ENCODE results near the gene ALPG. TPM values are rescaled to one million over a fixed set of nuclear protein-coding genes. Genes with fewer than 3 reads are reported as not detected.
"Not testable (repeated sequence)": the region's sequence is repeated elsewhere in the genome, so short reads cannot be mapped to it uniquely, and the experiment has no call there.

ALPG gene
- total RNA-seq, 1 experiment from 2014 or later = not detected

GRCh38 chr2:232385058-232385457 is 21.6 kb upstream of the ALPG start:
- not testable (repeated sequence) for H3K27ac ChIP-seq; H3K4me1 ChIP-seq; DNase-seq; H3K36me3 ChIP-seq; H3K4me3 ChIP-seq; H3K9me3 ChIP-seq (replicated peaks); H3K27me3 ChIP-seq

- H3K36me3 ChIP-seq = no peaks in the 10 kb centered on the region
- no peaks in the 10 kb centered on the region; the same call in 1 of the 2 replicates for H3K4me1 ChIP-seq
- no peaks in the 10 kb centered on the region for H3K27me3 ChIP-seq
- no peak overlapping the region for H3K4me3 ChIP-seq
- no peak overlapping the region for H3K27ac ChIP-seq
- H3K9me3 ChIP-seq (replicated peaks) = peaks cover 5% of the 10 kb centered on the region; the same call in 1 of the 2 replicates
- peak in 1 of 2 experiments; percentile 27 for DNase-seq
Measured at GRCh38 chr2:232385660-232386489, 20.8 kb upstream of the ALPG start.

GRCh38 chr2:232386490-232386739 is 20.2 kb upstream of the ALPG start:
- no peak overlapping the region for H3K4me3 ChIP-seq
- H3K27me3 ChIP-seq = no peaks in the 10 kb centered on the region

GRCh38 chr2:232386740-232387450 is 19.7 kb upstream of the ALPG start:
- H3K9me3 ChIP-seq (replicated peaks) = peaks cover 5% of the 10 kb centered on the region; the same call in 1 of the 2 replicates
- H3K27me3 ChIP-seq = no peaks in the 10 kb centered on the region
- no peaks in the 10 kb centered on the region for H3K36me3 ChIP-seq
- H3K4me3 ChIP-seq = no peak overlapping the region
- no peak overlapping the region for H3K27ac ChIP-seq
- no peaks in the 10 kb centered on the region; the same call in 1 of the 2 replicates for H3K4me1 ChIP-seq
- DNase-seq = no peak

More at GRCh38 chr2:232386490-232386739, 20.2 kb upstream of the ALPG start:
- no peak overlapping the region for H3K27ac ChIP-seq
- no peaks in the 10 kb centered on the region; the same call in 1 of the 2 replicates for H3K4me1 ChIP-seq
- H3K36me3 ChIP-seq = no peaks in the 10 kb centered on the region
- peaks cover 5% of the 10 kb centered on the region; the same call in 1 of the 2 replicates for H3K9me3 ChIP-seq (replicated peaks)
- no peak for DNase-seq

- no peaks in the 10 kb centered on the region for H3K27me3 ChIP-seq
- H3K36me3 ChIP-seq = no peaks in the 10 kb centered on the region
- no peak overlapping the region for H3K4me3 ChIP-seq
- no peak for DNase-seq
- H3K4me1 ChIP-seq = no peaks in the 10 kb centered on the region; the same call in 1 of the 2 replicates
- H3K27ac ChIP-seq = no peak overlapping the region
- H3K9me3 ChIP-seq (replicated peaks) = peaks cover 5% of the 10 kb centered on the region; the same call in 1 of the 2 replicates
Measured at GRCh38 chr2:232387451-232388171, 19.0 kb upstream of the ALPG start.

- no peaks in the 10 kb centered on the region for H3K27me3 ChIP-seq
- no peaks in the 10 kb centered on the region; the same call in 1 of the 2 replicates for H3K4me1 ChIP-seq
- no peak for DNase-seq
Measured at GRCh38 chr2:232388324-232388891, 18.2 kb upstream of the ALPG start.

GRCh38 chr2:232389327-232389726 is 17.3 kb upstream of the ALPG start:
- Histone ChIP-seq H3K27me3 (no peaks in the 10 kb centered on the region), H3K4me3 (no peak overlapping the region), H3K4me1 (no peaks in the 10 kb centered on the region; the same call in 1 of the 2 replicates), H3K9me3 (replicated peaks) (peaks cover 5% of the 10 kb centered on the region; the same call in 1 of the 2 replicates), H3K36me3 (no peaks in the 10 kb centered on the region), H3K27ac (no peak overlapping the region)
- no peak for DNase-seq

More at GRCh38 chr2:232388324-232388891, 18.2 kb upstream of the ALPG start:
- Histone ChIP-seq H3K27ac (no peak overlapping the region), H3K4me3 (no peak overlapping the region), H3K36me3 (no peaks in the 10 kb centered on the region), H3K9me3 (replicated peaks) (peaks cover 5% of the 10 kb centered on the region; the same call in 1 of the 2 replicates)

GRCh38 chr2:232390661-232391060 is 16.0 kb upstream of the ALPG start:
- no peak for DNase-seq
- Histone ChIP-seq H3K9me3 (replicated peaks) (peaks cover 5% of the 10 kb centered on the region; the same call in 1 of the 2 replicates), H3K4me3 (no peak overlapping the region), H3K27ac (no peak overlapping the region), H3K4me1 (no peaks in the 10 kb centered on the region; the same call in 1 of the 2 replicates), H3K36me3 (no peaks in the 10 kb centered on the region), H3K27me3 (0 out of 2 replicates have a peak, but pooled peaks cover 5% of the 10 kb centered on the region)

GRCh38 chr2:232393556-232393955 is 13.1 kb upstream of the ALPG start:
- Histone ChIP-seq H3K36me3 (no peaks in the 10 kb centered on the region), H3K4me3 (no peak overlapping the region), H3K27me3 (0 out of 2 replicates have a peak, but pooled peaks cover 5% of the 10 kb centered on the region), H3K27ac (no peak overlapping the region), H3K9me3 (replicated peaks) (no peaks in the 10 kb centered on the region), H3K4me1 (no peaks in the 10 kb centered on the region; the same call in 1 of the 2 replicates)
- DNase-seq = no peak

- not testable (repeated sequence) for H3K4me1 ChIP-seq; H3K27ac ChIP-seq; DNase-seq; H3K9me3 ChIP-seq (replicated peaks); H3K36me3 ChIP-seq; H3K4me3 ChIP-seq; H3K27me3 ChIP-seq
Measured at GRCh38 chr2:232394431-232394830, 12.2 kb upstream of the ALPG start.

GRCh38 chr2:232395586-232395985 is 11.1 kb upstream of the ALPG start:
- Histone ChIP-seq H3K36me3 (no peaks in the 10 kb centered on the region), H3K4me1 (no peaks in the 10 kb centered on the region; the same call in 1 of the 2 replicates), H3K27me3 (0 out of 2 replicates have a peak, but pooled peaks cover 5% of the 10 kb centered on the region), H3K4me3 (no peak overlapping the region), H3K9me3 (replicated peaks) (no peaks in the 10 kb centered on the region), H3K27ac (no peak overlapping the region)
- DNase-seq = no peak

GRCh38 chr2:232396683-232397082 is 10.0 kb upstream of the ALPG start:
- H3K4me1 ChIP-seq = no peaks in the 10 kb centered on the region; the same call in 1 of the 2 replicates
- H3K9me3 ChIP-seq (replicated peaks) = no peaks in the 10 kb centered on the region
- no peaks in the 10 kb centered on the region for H3K36me3 ChIP-seq
- H3K4me3 ChIP-seq = no peak overlapping the region
- H3K27ac ChIP-seq = no peak overlapping the region
- 0 out of 2 replicates have a peak, but pooled peaks cover 5% of the 10 kb centered on the region for H3K27me3 ChIP-seq
- peak; percentile 22 to 57 for DNase-seq

GRCh38 chr2:232398293-232399034 is 8.2 kb upstream of the ALPG start:
- H3K27ac ChIP-seq = no peak overlapping the region
- no peaks in the 10 kb centered on the region for H3K36me3 ChIP-seq
- H3K4me3 ChIP-seq = no peak overlapping the region
- no peaks in the 10 kb centered on the region for H3K9me3 ChIP-seq (replicated peaks)
- DNase-seq = no peak
- H3K4me1 ChIP-seq = no peaks in the 10 kb centered on the region; the same call in 1 of the 2 replicates
- H3K27me3 ChIP-seq = 0 out of 2 replicates have a peak, but pooled peaks cover 5% of the 10 kb centered on the region

Data from SJCRH30 (cell line).